ENCODE results near the gene GJA3. TPM values are rescaled to one million over a fixed set of nuclear protein-coding genes. Genes with fewer than 3 reads are reported as not detected.
A peak's percentile ranks its signal among the peaks of the same experiment; 100 is the strongest.

The GJA3 gene
- total RNA-seq, 1 donor = under 0.01 TPM

DNA sequence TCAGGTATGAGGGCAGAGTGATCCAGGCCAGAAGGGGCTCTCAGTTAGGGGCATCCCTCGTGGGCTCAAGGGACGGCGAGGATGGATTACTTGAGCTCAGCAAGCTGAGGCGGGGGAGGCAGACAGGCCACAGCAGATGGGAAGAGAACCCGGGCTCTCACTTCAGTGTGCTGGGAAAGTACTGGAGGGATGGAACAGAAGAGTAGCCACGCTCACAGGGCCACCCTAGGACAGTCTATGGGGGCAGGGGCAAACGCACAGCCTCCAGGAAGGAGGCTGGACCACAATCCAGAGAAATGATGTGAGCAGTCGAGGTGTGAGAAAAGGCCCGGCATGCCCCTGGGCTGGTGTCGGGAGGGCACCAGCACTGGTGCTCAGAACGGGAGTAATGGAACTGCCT, 9.2 kb downstream of the GJA3 start:
- no peak for TF ChIP-seq CTCF (IDR thresholded peaks at IDR 0.05; ENCODE audit: extremely low read depth, low read depth, low read length)
- DNase-seq (ENCODE audit: insufficient read length, low spot score, missing footprints) = peak; percentile 32

GRCh38 chr13:20151016-20151415, 9.8 kb downstream of the GJA3 start:
- Histone ChIP-seq H3K27ac (ENCODE audit: low read depth, low read length) (no peak overlapping the region), H3K27me3 (ENCODE audit: insufficient read depth, low read length) (peaks cover 53% of the 10 kb centered on the region), H2AFZ (ENCODE audit: low read length) (no peak overlapping the region), H4K20me1 (ENCODE audit: insufficient read depth, low read length) (no peaks in the 10 kb centered on the region), H3K9me3 (ENCODE audit: low read depth, low read length) (no peaks in the 10 kb centered on the region), H3K4me1 (ENCODE audit: insufficient read depth, low read length) (no peaks in the 10 kb centered on the region), H3K4me3 (ENCODE audit: insufficient read depth, low read length) (no peak overlapping the region), H3K4me2 (ENCODE audit: insufficient read depth, low read length) (no peak overlapping the region), H3K36me3 (ENCODE audit: insufficient read depth, low read length) (no peaks in the 10 kb centered on the region), H3K79me2 (ENCODE audit: insufficient read depth, low read length) (no peaks in the 10 kb centered on the region)
- peak; percentile 25 for DNase-seq (ENCODE audit: insufficient read length, low spot score, missing footprints)
- no peak for TF ChIP-seq CTCF (IDR thresholded peaks at IDR 0.05; ENCODE audit: extremely low read depth, low read depth, low read length)

More for the DNA sequence above, 9.2 kb downstream of the GJA3 start:
- H2AFZ ChIP-seq (ENCODE audit: low read length) = no peak overlapping the region
- H3K4me3 ChIP-seq (ENCODE audit: insufficient read depth, low read length) = no peak overlapping the region
- H3K4me1 ChIP-seq (ENCODE audit: insufficient read depth, low read length) = no peaks in the 10 kb centered on the region
- peaks cover 55% of the 10 kb centered on the region for H3K27me3 ChIP-seq (ENCODE audit: insufficient read depth, low read length)
- no peaks in the 10 kb centered on the region for H3K9me3 ChIP-seq (ENCODE audit: low read depth, low read length)
- no peaks in the 10 kb centered on the region for H4K20me1 ChIP-seq (ENCODE audit: insufficient read depth, low read length)
- H3K79me2 ChIP-seq (ENCODE audit: insufficient read depth, low read length) = no peaks in the 10 kb centered on the region
- H3K36me3 ChIP-seq (ENCODE audit: insufficient read depth, low read length) = no peaks in the 10 kb centered on the region
- no peak overlapping the region for H3K4me2 ChIP-seq (ENCODE audit: insufficient read depth, low read length)
- H3K27ac ChIP-seq (ENCODE audit: low read depth, low read length) = no peak overlapping the region

DNA sequence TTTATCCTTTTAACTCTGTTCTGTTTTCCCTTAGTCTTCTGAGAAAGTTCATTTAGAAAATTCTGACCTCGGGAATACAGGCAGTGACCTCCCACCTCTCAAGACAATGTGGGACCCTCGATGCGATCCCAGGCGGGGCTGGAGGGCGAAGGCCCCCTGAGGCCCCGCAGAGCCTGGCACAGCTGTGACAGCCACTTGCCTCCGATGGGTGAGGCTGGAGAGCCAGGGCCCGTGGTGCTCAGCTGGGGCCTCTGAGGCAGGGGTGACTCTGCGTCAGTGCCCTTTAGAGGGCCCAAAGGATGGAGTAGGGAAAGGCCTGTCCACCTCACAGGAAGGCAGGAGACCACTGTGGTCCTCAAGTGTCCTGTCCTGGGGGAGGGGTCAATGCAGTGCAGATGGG, 10.3 kb downstream of the GJA3 start:
- Histone ChIP-seq H3K79me2 (ENCODE audit: insufficient read depth, low read length) (no peaks in the 10 kb centered on the region), H3K9me3 (ENCODE audit: low read depth, low read length) (no peaks in the 10 kb centered on the region), H3K4me3 (ENCODE audit: insufficient read depth, low read length) (no peak overlapping the region), H3K27ac (ENCODE audit: low read depth, low read length) (no peak overlapping the region), H3K27me3 (ENCODE audit: insufficient read depth, low read length) (peaks cover 55% of the 10 kb centered on the region), H3K4me2 (ENCODE audit: insufficient read depth, low read length) (no peak overlapping the region), H3K4me1 (ENCODE audit: insufficient read depth, low read length) (no peaks in the 10 kb centered on the region), H4K20me1 (ENCODE audit: insufficient read depth, low read length) (no peaks in the 10 kb centered on the region), H2AFZ (ENCODE audit: low read length) (no peak overlapping the region), H3K36me3 (ENCODE audit: insufficient read depth, low read length) (no peaks in the 10 kb centered on the region)
- no peak for DNase-seq (ENCODE audit: insufficient read length, low spot score, missing footprints)
- TF ChIP-seq CTCF (IDR thresholded peaks at IDR 0.05; ENCODE audit: extremely low read depth, low read depth, low read length) = no peak

DNA sequence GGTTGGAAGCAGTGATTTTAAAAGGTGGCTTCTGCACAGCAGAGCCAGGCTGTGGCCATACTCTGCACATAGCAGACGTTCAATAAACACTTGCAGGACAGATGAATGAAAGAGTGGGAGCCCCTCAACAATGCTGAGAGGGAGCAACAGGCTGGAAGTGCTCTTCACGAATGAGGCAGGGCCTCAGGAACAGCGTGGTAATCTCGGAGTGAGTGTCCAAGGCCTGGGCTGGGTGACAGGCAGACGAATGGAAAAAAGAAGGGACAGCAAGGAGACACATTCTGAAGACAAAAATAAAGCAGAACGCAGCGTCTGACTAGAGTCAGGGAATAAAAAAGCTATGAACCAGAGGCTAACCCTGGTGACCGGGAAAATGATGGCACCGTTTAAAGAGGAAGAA, 11.1 kb downstream of the GJA3 start:
- H3K36me3 ChIP-seq (ENCODE audit: insufficient read depth, low read length) = no peaks in the 10 kb centered on the region
- no peak overlapping the region for H2AFZ ChIP-seq (ENCODE audit: low read length)
- H3K79me2 ChIP-seq (ENCODE audit: insufficient read depth, low read length) = no peaks in the 10 kb centered on the region
- no peak overlapping the region for H3K4me3 ChIP-seq (ENCODE audit: insufficient read depth, low read length)
- DNase-seq (ENCODE audit: insufficient read length, low spot score, missing footprints) = peak; percentile 43
- H3K9me3 ChIP-seq (ENCODE audit: low read depth, low read length) = no peaks in the 10 kb centered on the region
- no peaks in the 10 kb centered on the region for H3K4me1 ChIP-seq (ENCODE audit: insufficient read depth, low read length)
- H4K20me1 ChIP-seq (ENCODE audit: insufficient read depth, low read length) = no peaks in the 10 kb centered on the region
- no peak overlapping the region for H3K27ac ChIP-seq (ENCODE audit: low read depth, low read length)
- TF ChIP-seq CTCF (IDR thresholded peaks at IDR 0.05; ENCODE audit: extremely low read depth, low read depth, low read length) = no peak
- peaks cover 54% of the 10 kb centered on the region for H3K27me3 ChIP-seq (ENCODE audit: insufficient read depth, low read length)
- no peak overlapping the region for H3K4me2 ChIP-seq (ENCODE audit: insufficient read depth, low read length)
